ENCODE data around the gene RACGAP1. TPM values are rescaled to one million over a fixed set of nuclear protein-coding genes. Genes with fewer than 3 reads are reported as not detected.

Gene RACGAP1
- total RNA-seq, 1 donor from 2014 or later: 18.8 TPM

DNA sequence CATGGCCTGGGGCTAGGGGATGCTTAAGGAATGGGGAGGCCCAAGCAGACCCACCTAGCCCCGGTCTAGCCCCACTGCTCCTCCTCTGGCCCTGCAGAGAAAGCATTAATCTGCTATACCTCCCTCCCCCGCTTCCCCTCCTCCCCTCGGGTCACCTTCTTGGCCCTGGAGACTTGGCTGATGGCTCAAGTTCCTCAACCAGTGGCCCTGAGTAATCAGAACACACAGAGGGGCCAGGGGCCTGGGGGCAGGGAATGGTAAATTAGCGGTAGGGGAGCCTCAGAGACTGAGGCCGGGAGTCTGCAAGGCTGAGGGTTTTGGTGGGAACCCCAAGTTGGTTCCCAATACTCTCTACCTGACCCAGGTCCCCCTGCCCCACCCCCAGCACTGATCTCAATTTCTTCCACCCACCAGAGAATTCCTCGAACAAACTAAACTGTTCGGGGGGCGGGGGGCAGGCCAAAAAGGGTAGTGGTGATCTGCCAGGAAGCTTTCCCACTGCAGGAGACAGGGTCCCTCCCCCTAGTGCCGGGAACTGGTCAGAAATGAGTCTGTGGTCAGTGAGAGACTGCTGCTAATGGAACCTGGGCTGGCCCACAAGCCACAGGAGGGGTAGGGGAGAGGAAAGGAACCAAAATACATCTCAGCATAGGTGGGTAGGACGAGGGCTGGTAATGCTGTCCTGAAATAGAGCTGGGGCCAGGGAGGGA, 47.1 kb upstream of the RACGAP1 start:
- Histone ChIP-seq H3K4me3 (ENCODE audit: insufficient read depth, low read depth, low read length) (no peak overlapping the region), H3K79me2 (ENCODE audit: insufficient read depth, low read length) (no peaks in the 10 kb centered on the region), H3K27me3 (ENCODE audit: insufficient read depth, low read length) (no peaks in the 10 kb centered on the region), H3K27ac (ENCODE audit: low read depth, low read length) (no peak overlapping the region), H3K4me2 (ENCODE audit: low read length) (no peak overlapping the region), H2AFZ (ENCODE audit: low read depth, low read length) (no peak overlapping the region), H4K20me1 (ENCODE audit: insufficient read depth, low read length) (no peaks in the 10 kb centered on the region), H3K9ac (ENCODE audit: low read length) (no peak overlapping the region), H3K4me1 (ENCODE audit: insufficient read depth, low read length) (peaks cover 7% of the 10 kb centered on the region), H3K9me3 (ENCODE audit: insufficient read depth, low read depth, low read length) (no peaks in the 10 kb centered on the region), H3K36me3 (ENCODE audit: insufficient read depth, low read length) (no peaks in the 10 kb centered on the region)
- DNase-seq (ENCODE audit: low read depth): no peak
- no peak for FAIRE-seq
- Mint-ChIP-seq H3K4me3 (ENCODE audit: unreplicated experiment) (peak overlapping the region; percentile 54), H3K27ac (ENCODE audit: unreplicated experiment) (peak overlapping the region; percentile 47), H3K27me3 (ENCODE audit: low read depth, unreplicated experiment) (peaks cover 6% of the 10 kb centered on the region), H3K36me3 (ENCODE audit: low read depth, unreplicated experiment) (no peaks in the 10 kb centered on the region), H3K4me1 (ENCODE audit: low read depth, unreplicated experiment) (peaks cover 17% of the 10 kb centered on the region), H3K9me3 (ENCODE audit: unreplicated experiment) (peaks cover 2% of the 10 kb centered on the region)
- TF ChIP-seq, protein P1, sequence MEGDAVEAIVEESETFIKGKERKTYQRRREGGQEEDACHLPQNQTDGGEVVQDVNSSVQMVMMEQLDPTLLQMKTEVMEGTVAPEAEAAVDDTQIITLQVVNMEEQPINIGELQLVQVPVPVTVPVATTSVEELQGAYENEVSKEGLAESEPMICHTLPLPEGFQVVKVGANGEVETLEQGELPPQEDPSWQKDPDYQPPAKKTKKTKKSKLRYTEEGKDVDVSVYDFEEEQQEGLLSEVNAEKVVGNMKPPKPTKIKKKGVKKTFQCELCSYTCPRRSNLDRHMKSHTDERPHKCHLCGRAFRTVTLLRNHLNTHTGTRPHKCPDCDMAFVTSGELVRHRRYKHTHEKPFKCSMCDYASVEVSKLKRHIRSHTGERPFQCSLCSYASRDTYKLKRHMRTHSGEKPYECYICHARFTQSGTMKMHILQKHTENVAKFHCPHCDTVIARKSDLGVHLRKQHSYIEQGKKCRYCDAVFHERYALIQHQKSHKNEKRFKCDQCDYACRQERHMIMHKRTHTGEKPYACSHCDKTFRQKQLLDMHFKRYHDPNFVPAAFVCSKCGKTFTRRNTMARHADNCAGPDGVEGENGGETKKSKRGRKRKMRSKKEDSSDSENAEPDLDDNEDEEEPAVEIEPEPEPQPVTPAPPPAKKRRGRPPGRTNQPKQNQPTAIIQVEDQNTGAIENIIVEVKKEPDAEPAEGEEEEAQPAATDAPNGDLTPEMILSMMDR (IDR thresholded peaks at IDR 0.05; ENCODE audit: insufficient read depth, low read depth, low read length): no peak

DNA sequence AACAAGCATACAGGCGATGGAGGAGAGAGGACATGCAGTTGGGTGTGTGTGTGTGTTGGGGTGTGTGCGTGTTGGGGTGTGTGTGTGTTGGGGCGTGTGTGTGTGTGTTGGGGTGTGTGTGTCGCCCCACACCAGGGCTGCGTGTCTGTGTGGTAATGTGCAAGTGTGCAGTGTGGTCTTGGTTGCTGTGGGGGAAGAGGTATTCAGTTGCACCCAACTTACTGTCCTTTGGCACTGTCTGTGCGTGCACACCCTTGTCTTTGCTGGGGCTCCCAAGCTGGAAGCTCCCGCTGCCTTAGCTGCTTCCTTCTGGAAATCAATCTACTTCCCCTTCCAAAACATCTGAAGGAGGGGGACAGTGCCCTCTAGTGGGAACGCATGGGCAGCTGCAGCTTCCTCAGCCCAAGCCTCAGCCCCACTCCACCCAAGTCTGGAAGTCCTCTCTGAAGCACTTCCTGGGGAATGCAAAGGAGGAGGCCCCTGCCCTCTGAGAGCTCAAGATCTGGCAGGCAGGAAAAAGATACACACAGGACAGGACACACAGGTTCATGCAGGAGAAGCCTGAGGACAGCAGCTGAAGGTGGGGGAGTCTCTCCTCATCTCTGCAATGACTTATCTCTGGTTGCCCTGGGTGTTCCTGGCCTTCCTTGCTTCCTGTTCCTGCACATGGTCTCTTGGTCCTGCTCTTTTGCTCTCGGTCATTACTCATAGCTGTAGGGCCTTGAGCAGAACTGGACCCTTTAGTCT, 45.2 kb upstream of the RACGAP1 start:
- no peak overlapping the region for H3K4me3 Mint-ChIP-seq (ENCODE audit: unreplicated experiment)

More for the DNA sequence above, 45.2 kb upstream of the RACGAP1 start:
- H3K9me3 Mint-ChIP-seq (ENCODE audit: unreplicated experiment): no peaks in the 10 kb centered on the region
- no peaks in the 10 kb centered on the region for H3K9me3 ChIP-seq (ENCODE audit: insufficient read depth, low read depth, low read length)
- H3K36me3 Mint-ChIP-seq (ENCODE audit: low read depth, unreplicated experiment): peaks cover under 1% of the 10 kb centered on the region
- H3K27ac ChIP-seq (ENCODE audit: low read depth, low read length): no peak overlapping the region
- no peaks in the 10 kb centered on the region for H4K20me1 ChIP-seq (ENCODE audit: insufficient read depth, low read length)
- H3K27ac Mint-ChIP-seq (ENCODE audit: unreplicated experiment): no peak overlapping the region
- no peaks in the 10 kb centered on the region for H3K36me3 ChIP-seq (ENCODE audit: insufficient read depth, low read length)
- peaks cover 11% of the 10 kb centered on the region for H3K4me1 ChIP-seq (ENCODE audit: insufficient read depth, low read length)
- no peak overlapping the region for H3K4me2 ChIP-seq (ENCODE audit: low read length)
- peaks cover 17% of the 10 kb centered on the region for H3K4me1 Mint-ChIP-seq (ENCODE audit: low read depth, unreplicated experiment)
- no peaks in the 10 kb centered on the region for H3K27me3 ChIP-seq (ENCODE audit: insufficient read depth, low read length)
- peak overlapping the region; percentile 57 for H2AFZ ChIP-seq (ENCODE audit: low read depth, low read length)
- TF ChIP-seq EZH2 (IDR thresholded peaks at IDR 0.05; ENCODE audit: insufficient read depth, low read length): no peak
- TF ChIP-seq, protein P1 (IDR thresholded peaks at IDR 0.05; ENCODE audit: insufficient read depth, low read depth, low read length): peak; percentile 87
- peak; percentile 80 for FAIRE-seq
- H3K9ac ChIP-seq (ENCODE audit: low read length): no peak overlapping the region
- no peak overlapping the region for H3K4me3 ChIP-seq (ENCODE audit: insufficient read depth, low read depth, low read length)
- H3K79me2 ChIP-seq (ENCODE audit: insufficient read depth, low read length): no peaks in the 10 kb centered on the region
- DNase-seq (ENCODE audit: low read depth): peak; percentile 51
- H3K27me3 Mint-ChIP-seq (ENCODE audit: low read depth, unreplicated experiment): peaks cover 6% of the 10 kb centered on the region

Measured in astrocyte (in vitro differentiated cells and primary cell).